Mesendoderm (in vitro differentiated cells): ENCODE results near the gene UPK1A.

Source experiments
- DNase-seq: peaks from one replicate; pipeline ENCODE4 v3.0.0; 2013
- H2AK5ac ChIP-seq: 2 replicates; pipeline ENCODE4 v1.6.1; 2013; ENCODE audit warnings: low read length, inconsistent platforms
- H2BK120ac ChIP-seq: 2 replicates; pipeline ENCODE4 v1.6.1; 2013; ENCODE audit warnings: low read depth, mild to moderate bottlenecking, low read length, moderate library complexity, mixed read lengths
- H2BK15ac ChIP-seq: replicated peaks from 2 replicates; pipeline ENCODE4 v1.6.1; 2013; ENCODE audit warnings: low read depth, mild to moderate bottlenecking, moderate library complexity
- H2BK5ac ChIP-seq: 2 replicates; pipeline ENCODE4 v1.6.1; 2013; ENCODE audit warnings: low read length, inconsistent platforms
- H3K18ac ChIP-seq: 2 replicates; pipeline ENCODE4 v1.6.1; 2013; ENCODE audit warnings: mild to moderate bottlenecking, low read length, mixed read lengths
- H3K23ac ChIP-seq: one replicate; pipeline ENCODE4 v1.6.1; 2013; ENCODE audit warnings: low read length
- H3K27ac ChIP-seq: 2 replicates; pipeline ENCODE4 v1.5.1; 2013; ENCODE audit warnings: low read depth, mild to moderate bottlenecking, inconsistent platforms, low read length, moderate library complexity
- H3K27me3 ChIP-seq: 2 replicates; pipeline ENCODE4 v1.6.1; 2013; ENCODE audit warnings: low read length, control low read depth, mild to moderate bottlenecking, inconsistent platforms; ENCODE audit not compliant: insufficient read depth, poor library complexity
- H3K36me3 ChIP-seq: 2 replicates; pipeline ENCODE4 v1.6.1; 2013; ENCODE audit warnings: low read length, inconsistent platforms; ENCODE audit not compliant: control insufficient read depth, insufficient read depth
- H3K4ac ChIP-seq: one replicate; pipeline ENCODE4 v1.6.1; 2013; ENCODE audit warnings: low read depth, mild to moderate bottlenecking, low read length, moderate library complexity
- H3K4me1 ChIP-seq: 2 replicates; pipeline ENCODE4 v1.6.1; 2013; ENCODE audit warnings: low read depth, low read length, inconsistent platforms; ENCODE audit not compliant: control insufficient read depth
- H3K4me2 ChIP-seq: 2 replicates; pipeline ENCODE4 v1.6.1; 2013; ENCODE audit warnings: low read length
- H3K4me3 ChIP-seq: 2 replicates; pipeline ENCODE4 v1.5.1; 2013; ENCODE audit warnings: mild to moderate bottlenecking, low read length
- H3K56ac ChIP-seq: one replicate; pipeline ENCODE4 v1.6.1; 2013; ENCODE audit warnings: low read length
- H3K79me1 ChIP-seq: 2 replicates; pipeline ENCODE4 v1.6.1; 2013; ENCODE audit warnings: low read length, inconsistent platforms
- H3K79me2 ChIP-seq: 2 replicates; pipeline ENCODE4 v1.6.1; 2013; ENCODE audit warnings: mild to moderate bottlenecking, low read length; ENCODE audit not compliant: control insufficient read depth, insufficient read depth
- H3K9ac ChIP-seq: 2 replicates; pipeline ENCODE4 v1.6.1; 2013; ENCODE audit warnings: low read length, inconsistent platforms
- H4K5ac ChIP-seq: one replicate; pipeline ENCODE4 v1.6.1; 2013; ENCODE audit warnings: low read length
- H4K8ac ChIP-seq: one replicate; pipeline ENCODE4 v1.6.1; 2013; ENCODE audit warnings: low read depth, mild to moderate bottlenecking, control low read depth, low read length, moderate library complexity
- WGBS: extraction: QIAGEN DNeasy Blood & Tissue Kit; methylation state at CpG from one replicate; pipeline ENCODE4 v1.1.7; 2013; ENCODE audit warnings: low lambda C conversion rate, missing lambda C conversion rate; ENCODE audit not compliant: insufficient coverage; ENCODE audit errors: extremely low coverage; 5-methylcytosine and 5-hydroxymethylcytosine counted together

Gene UPK1A

DNA sequence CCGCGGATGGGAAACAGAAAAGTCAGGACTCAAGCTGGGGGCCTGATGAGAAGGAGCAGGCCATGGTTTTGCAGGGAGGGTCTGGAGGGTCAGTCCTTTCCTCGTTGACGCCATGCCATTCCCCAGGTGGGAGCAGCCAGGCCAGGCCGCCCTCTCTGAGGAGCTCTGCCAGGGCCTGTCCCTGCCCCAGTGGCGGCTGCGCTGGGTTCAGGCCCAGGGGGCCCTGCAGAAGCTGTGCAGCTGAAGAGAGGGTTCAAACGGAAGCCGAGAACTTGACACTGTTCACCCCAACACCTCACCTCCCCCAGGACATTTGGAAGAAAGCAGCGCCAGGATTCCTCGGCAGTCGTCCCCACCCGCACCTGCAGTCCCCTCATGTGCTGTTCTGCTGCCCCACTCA, 43.6 kb upstream of the UPK1A start:
- Histone ChIP-seq H3K4me1 (no peaks in the 10 kb centered on the region), H2BK15ac (no peak overlapping the region), H3K56ac (no peak overlapping the region), H4K8ac (no peak overlapping the region), H3K4me2 (no peak overlapping the region), H3K79me1 (no peaks in the 10 kb centered on the region), H3K36me3 (peaks cover 6% of the 10 kb centered on the region), H3K4me3 (no peak overlapping the region), H3K9ac (no peak overlapping the region), H3K18ac (no peak overlapping the region), H3K79me2 (no peaks in the 10 kb centered on the region), H4K5ac (no peak overlapping the region), H3K27ac (no peak overlapping the region), H3K4ac (no peak overlapping the region), H2AK5ac (no peak overlapping the region), H2BK120ac (no peak overlapping the region), H3K27me3 (no peaks in the 10 kb centered on the region), H3K23ac (no peak overlapping the region), H2BK5ac (no peak overlapping the region)
- WGBS, result no CpG with 5 or more reads among the region's 13 CpGs
- DNase-seq, result no peak

DNA sequence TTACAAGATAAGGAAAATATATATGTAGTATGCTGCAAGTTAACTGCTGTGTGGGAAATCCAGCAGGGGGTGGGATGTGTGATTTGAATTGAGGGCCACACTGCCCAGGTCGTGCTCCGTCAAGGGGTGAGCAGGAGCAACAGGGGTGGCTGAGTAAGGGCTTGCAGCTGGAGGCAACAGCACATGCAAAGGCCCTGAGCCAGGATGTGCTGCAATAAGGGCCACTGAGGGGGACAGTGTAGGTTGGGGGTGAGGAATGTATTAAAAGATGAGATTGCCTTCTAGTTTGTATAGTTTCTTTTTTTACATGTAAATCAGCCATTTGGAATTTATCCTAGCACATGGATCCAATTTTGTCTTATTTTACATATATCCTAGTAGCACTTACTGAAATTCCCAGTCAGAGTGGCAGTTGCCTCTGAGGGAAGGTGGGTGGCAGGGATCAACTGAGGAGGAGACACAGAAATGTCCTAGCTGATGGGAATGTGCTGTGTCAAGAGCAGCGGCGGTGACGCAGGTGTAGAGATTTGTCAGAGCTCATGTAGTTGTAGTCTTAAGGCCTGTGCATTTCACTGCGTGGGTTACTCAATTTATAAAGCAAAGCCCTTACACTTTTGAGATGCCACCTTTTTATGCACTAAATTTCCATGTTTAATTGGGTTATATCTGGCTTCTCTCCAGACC, 42.8 kb upstream of the UPK1A start:
- H2BK120ac ChIP-seq, result no peak overlapping the region
- H2AK5ac ChIP-seq, result no peak overlapping the region
- H3K9ac ChIP-seq, result no peak overlapping the region
- no peak overlapping the region for H3K23ac ChIP-seq
- no peak overlapping the region for H3K4ac ChIP-seq
- no peak overlapping the region for H2BK5ac ChIP-seq
- no peak overlapping the region for H3K56ac ChIP-seq
- WGBS, result no CpG with 5 or more reads among the region's 6 CpGs
- no peaks in the 10 kb centered on the region for H3K4me1 ChIP-seq
- no peak for DNase-seq
- H3K36me3 ChIP-seq, result peaks cover 6% of the 10 kb centered on the region
- no peak overlapping the region for H4K8ac ChIP-seq
- no peak overlapping the region for H3K18ac ChIP-seq
- no peaks in the 10 kb centered on the region for H3K27me3 ChIP-seq
- no peak overlapping the region for H3K27ac ChIP-seq
- H3K79me2 ChIP-seq, result no peaks in the 10 kb centered on the region
- no peak overlapping the region for H4K5ac ChIP-seq
- no peak overlapping the region for H3K4me2 ChIP-seq
- no peak overlapping the region for H2BK15ac ChIP-seq
- H3K4me3 ChIP-seq, result no peak overlapping the region
- no peaks in the 10 kb centered on the region for H3K79me1 ChIP-seq

DNA sequence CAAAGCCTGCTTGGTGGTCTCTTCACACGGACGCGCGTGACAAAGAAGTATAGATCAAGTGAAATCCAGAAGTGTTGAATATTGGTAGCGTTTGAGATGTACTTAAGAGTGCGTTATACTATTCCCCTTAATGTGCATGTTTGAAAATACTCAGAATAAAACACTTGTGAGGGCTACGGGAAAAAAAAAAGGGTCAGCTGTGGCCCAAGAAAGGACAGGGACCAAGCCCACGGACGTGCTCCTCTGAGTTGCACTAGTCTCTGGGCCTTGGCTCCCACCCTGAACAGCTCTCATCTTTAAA, 38.1 kb upstream of the UPK1A start:
- H4K5ac ChIP-seq, result no peak overlapping the region
- no CpG with 5 or more reads among the region's 9 CpGs for WGBS
- peak overlapping the region; percentile 83 for H3K9ac ChIP-seq
- peaks cover 2% of the 10 kb centered on the region for H3K79me1 ChIP-seq
- H2BK120ac ChIP-seq, result no peak overlapping the region
- H3K27ac ChIP-seq, result peak overlapping the region; percentile 72
- no peak overlapping the region for H4K8ac ChIP-seq
- peaks cover 7% of the 10 kb centered on the region for H3K36me3 ChIP-seq
- H3K4me1 ChIP-seq, result no peaks in the 10 kb centered on the region
- H3K4me3 ChIP-seq, result peak overlapping the region; percentile 69
- peak overlapping the region; percentile 78 for H3K56ac ChIP-seq
- H3K4ac ChIP-seq, result peak overlapping the region; percentile 20
- no peak overlapping the region for H2BK5ac ChIP-seq
- H3K18ac ChIP-seq, result peak overlapping the region; percentile 83
- H3K4me2 ChIP-seq, result peak overlapping the region; percentile 76
- H2BK15ac ChIP-seq, result no peak overlapping the region
- H3K79me2 ChIP-seq, result peaks cover 2% of the 10 kb centered on the region
- H3K23ac ChIP-seq, result no peak overlapping the region
- DNase-seq, result no peak
- no peaks in the 10 kb centered on the region for H3K27me3 ChIP-seq
- H2AK5ac ChIP-seq, result no peak overlapping the region

DNA sequence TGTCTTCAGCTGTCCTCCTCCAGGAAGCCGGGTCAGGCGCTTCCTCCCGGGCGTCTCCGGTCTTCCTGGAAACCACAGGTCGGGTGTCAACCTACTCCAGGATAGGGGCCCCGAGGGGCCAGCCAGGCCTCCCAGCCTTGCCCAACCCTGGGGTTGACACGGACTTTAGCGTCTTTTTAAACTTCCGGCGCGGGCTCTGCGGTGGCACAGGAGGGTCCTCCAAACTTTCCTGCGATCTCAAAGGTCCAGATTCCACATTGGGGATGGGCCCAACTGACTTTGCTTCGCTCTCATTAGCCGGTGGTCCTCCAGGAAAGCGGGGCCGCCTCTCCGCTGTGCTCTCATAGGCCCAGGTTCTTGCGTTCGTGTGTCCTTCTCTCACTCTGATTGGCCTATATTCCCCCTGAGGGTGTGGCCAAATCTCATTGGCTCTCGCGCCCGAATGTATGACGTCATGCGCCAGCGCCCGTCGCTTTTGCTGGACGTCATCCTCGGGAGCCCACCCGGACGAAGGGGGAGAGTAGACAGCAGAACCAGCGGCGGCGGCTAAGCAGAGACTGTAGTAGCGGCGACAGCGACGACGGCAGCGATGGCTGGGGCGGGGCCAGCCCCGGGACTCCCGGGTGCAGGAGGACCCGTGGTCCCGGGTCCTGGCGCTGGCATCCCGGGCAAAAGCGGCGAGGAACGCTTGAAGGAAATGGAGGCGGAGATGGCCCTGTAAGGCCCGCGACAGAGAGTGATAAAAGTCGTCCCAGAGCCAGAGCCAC, 37.6 kb upstream of the UPK1A start, which contains the start of gene RBM42:
Gene RBM42, plus strand, starts transcription at position 472 of the 767 bp plus-strand sequence. Its CDS starts 118 bp downstream, at position 590.
- H2BK5ac ChIP-seq, result no peak within 1 kb of the TSS
- no peaks in the 10 kb centered on the region for H3K4me1 ChIP-seq
- no CpG with 5 or more reads among the region's 56 CpGs for whole genome bisulfite sequencing
- H3K4me2 ChIP-seq, result peak within 1 kb of the TSS; percentile 86
- peak within 1 kb of the TSS; percentile 88 for H3K9ac ChIP-seq
- peaks cover 7% of the 10 kb centered on the region for H3K36me3 ChIP-seq
- no peak within 1 kb of the TSS for H4K8ac ChIP-seq
- H2BK15ac ChIP-seq, result no peak within 1 kb of the TSS
- peak within 1 kb of the TSS; percentile 83 for H3K18ac ChIP-seq
- H2AK5ac ChIP-seq, result no peak within 1 kb of the TSS
- peak within 1 kb of the TSS; percentile 77 for H3K4ac ChIP-seq
- H3K23ac ChIP-seq, result no peak within 1 kb of the TSS
- DNase-seq, result peak; percentile 100
- peaks cover 2% of the 10 kb centered on the region for H3K79me1 ChIP-seq
- H3K4me3 ChIP-seq, result peak within 1 kb of the TSS; percentile 96
- peak within 1 kb of the TSS; percentile 72 for H3K27ac ChIP-seq
- peaks cover 2% of the 10 kb centered on the region for H3K79me2 ChIP-seq
- H4K5ac ChIP-seq, result no peak within 1 kb of the TSS
- no peak within 1 kb of the TSS for H2BK120ac ChIP-seq
- no peaks in the 10 kb centered on the region for H3K27me3 ChIP-seq
- H3K56ac ChIP-seq, result peak within 1 kb of the TSS; percentile 89

DNA sequence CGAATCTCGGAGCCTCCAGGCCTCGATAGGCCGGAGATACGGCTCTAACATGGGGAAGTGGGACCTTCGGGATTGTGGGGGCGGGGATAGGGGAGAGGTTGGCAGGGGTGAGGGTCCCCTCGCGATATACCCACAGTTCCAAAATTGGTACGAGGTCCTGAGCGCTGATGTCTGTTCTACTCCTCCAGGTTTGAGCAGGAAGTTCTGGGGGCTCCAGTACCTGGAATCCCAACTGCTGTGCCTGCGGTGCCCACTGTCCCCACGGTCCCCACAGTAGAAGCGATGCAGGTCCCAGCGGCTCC, 37.0 kb upstream of the UPK1A start:
- no peak overlapping the region for H4K5ac ChIP-seq
- no peaks in the 10 kb centered on the region for H3K27me3 ChIP-seq
- peaks cover 2% of the 10 kb centered on the region for H3K79me2 ChIP-seq
- H2BK120ac ChIP-seq, result no peak overlapping the region
- no peak overlapping the region for H2BK15ac ChIP-seq
- peak overlapping the region; percentile 77 for H3K4ac ChIP-seq
- H4K8ac ChIP-seq, result no peak overlapping the region
- H3K79me1 ChIP-seq, result peaks cover 2% of the 10 kb centered on the region
- H3K36me3 ChIP-seq, result peaks cover 8% of the 10 kb centered on the region
- H3K4me1 ChIP-seq, result no peaks in the 10 kb centered on the region
- H3K18ac ChIP-seq, result peak overlapping the region; percentile 44
- H3K4me3 ChIP-seq, result peak overlapping the region; percentile 96
- no peak overlapping the region for H3K23ac ChIP-seq
- peak overlapping the region; percentile 89 for H3K56ac ChIP-seq
- H3K9ac ChIP-seq, result peak overlapping the region; percentile 88
- no CpG with 5 or more reads among the region's 15 CpGs for WGBS
- H2AK5ac ChIP-seq, result no peak overlapping the region
- peak overlapping the region; percentile 86 for H3K4me2 ChIP-seq
- no peak overlapping the region for H3K27ac ChIP-seq
- DNase-seq, result no peak
- no peak overlapping the region for H2BK5ac ChIP-seq
